NB4 (cell line): ENCODE data around the gene ORAI3.

ENCODE experiments used
- CTCF ChIP-seq: IDR thresholded peaks from one replicate; pipeline ENCODE4 v1.5.1; 2012; ENCODE audit warnings: low read depth, low read length
- MAX ChIP-seq: IDR thresholded peaks from 2 replicates; pipeline ENCODE4 v1.6.1; 2011; ENCODE audit warnings: low read depth, low read length
- MYC ChIP-seq: IDR thresholded peaks from 2 replicates; pipeline ENCODE4 v1.6.1; 2011; ENCODE audit warnings: low read depth, low read length
- POLR2A ChIP-seq: IDR thresholded peaks from 2 replicates; pipeline ENCODE4 v1.6.1; 2011; ENCODE audit warnings: mild to moderate bottlenecking; ENCODE audit not compliant: insufficient read length; ENCODE audit errors: extremely low read depth

GRCh38 chr16:30979170-30980022 lies 30.5 kb downstream of the ORAI3 start:
- no peak for TF ChIP-seq CTCF
- TF ChIP-seq MYC: no peak
- TF ChIP-seq MAX: no peak
- TF ChIP-seq POLR2A: no peak
